Osteoblast (primary cell): ENCODE data around the gene IGSF22. TPM values are rescaled to one million over a fixed set of nuclear protein-coding genes. Genes with fewer than 3 reads are reported as not detected.

Source experiments
- DNase-seq: peaks from one replicate; pipeline ENCODE4 v3.0.0; 2011; ENCODE audit warnings: low spot score, mixed read lengths; ENCODE audit not compliant: insufficient read length; ENCODE audit errors: missing footprints
- H2AFZ ChIP-seq: 2 replicates; pipeline ENCODE4 v1.6.0; 2011; ENCODE audit warnings: mild to moderate bottlenecking, low read length
- H3K27ac ChIP-seq: 2 replicates; pipeline ENCODE4 v1.5.1; 2011; ENCODE audit warnings: mild to moderate bottlenecking, low read depth, low read length, moderate library complexity
- H3K27me3 ChIP-seq: 2 replicates; pipeline ENCODE4 v1.6.0; 2012; ENCODE audit warnings: mild to moderate bottlenecking, control low read depth, inconsistent platforms, low read length, moderate library complexity; ENCODE audit not compliant: insufficient read depth
- H3K36me3 ChIP-seq: 2 replicates; pipeline ENCODE4 v1.5.1; 2011; ENCODE audit warnings: mild to moderate bottlenecking, low read length, control low read depth, moderate library complexity; ENCODE audit not compliant: insufficient read depth
- H3K4me1 ChIP-seq: 2 replicates; pipeline ENCODE4 v1.5.1; 2011; ENCODE audit warnings: mild to moderate bottlenecking, low read length, control low read depth, moderate library complexity; ENCODE audit not compliant: insufficient read depth
- H3K4me2 ChIP-seq: 2 replicates; pipeline ENCODE4 v1.6.0; 2011; ENCODE audit warnings: mild to moderate bottlenecking, low read length; ENCODE audit not compliant: insufficient read depth
- H3K4me3 ChIP-seq: fragments of 200-600 bp; sonication (generic); 3 replicates; pipeline ENCODE4 v1.5.1; 2012; ENCODE audit warnings: mild to moderate bottlenecking, low read length, inconsistent platforms; ENCODE audit not compliant: insufficient read depth
- H3K79me2 ChIP-seq: 2 replicates; pipeline ENCODE4 v1.6.0; 2012; ENCODE audit warnings: mild to moderate bottlenecking, low read length, control low read depth, inconsistent platforms; ENCODE audit not compliant: insufficient read depth
- H3K9me3 ChIP-seq: 2 replicates; pipeline ENCODE4 v1.5.1; 2011; ENCODE audit warnings: low read depth, low read length, control low read depth
- H4K20me1 ChIP-seq: 2 replicates; pipeline ENCODE4 v1.6.0; 2012; ENCODE audit warnings: mild to moderate bottlenecking, low read length, control low read depth; ENCODE audit not compliant: insufficient read depth
- total RNA-seq: library from RNA; depleted of rRNA; stranded (reverse); fragments of >200 nt; gene quantifications from 2 replicates; pipeline ENCODE4 v1.2.3, GENCODE V29; 2012
- TF ChIP-seq, protein P1 (sequence below): IDR thresholded peaks from 2 replicates; pipeline ENCODE4 v1.5.1; 2011; ENCODE audit warnings: mild to moderate bottlenecking, low read depth, low read length, moderate library complexity; ENCODE audit errors: extremely low read depth

The IGSF22 gene
- total RNA-seq, 1 donor, result not detected

GRCh38 chr11:18701614-18702216 is 24.3 kb downstream of the IGSF22 start:
- Histone ChIP-seq H3K36me3 (no peaks in the 10 kb centered on the region), H3K79me2 (no peaks in the 10 kb centered on the region), H3K4me1 (peaks cover 20% of the 10 kb centered on the region), H3K27ac (no peak overlapping the region), H3K4me3 (no peak overlapping the region), H3K27me3 (peaks cover 27% of the 10 kb centered on the region), H2AFZ (no peak overlapping the region), H3K9me3 (no peaks in the 10 kb centered on the region), H4K20me1 (no peaks in the 10 kb centered on the region), H3K4me2 (no peak overlapping the region)
- DNase-seq, result no peak
- TF ChIP-seq, protein P1, sequence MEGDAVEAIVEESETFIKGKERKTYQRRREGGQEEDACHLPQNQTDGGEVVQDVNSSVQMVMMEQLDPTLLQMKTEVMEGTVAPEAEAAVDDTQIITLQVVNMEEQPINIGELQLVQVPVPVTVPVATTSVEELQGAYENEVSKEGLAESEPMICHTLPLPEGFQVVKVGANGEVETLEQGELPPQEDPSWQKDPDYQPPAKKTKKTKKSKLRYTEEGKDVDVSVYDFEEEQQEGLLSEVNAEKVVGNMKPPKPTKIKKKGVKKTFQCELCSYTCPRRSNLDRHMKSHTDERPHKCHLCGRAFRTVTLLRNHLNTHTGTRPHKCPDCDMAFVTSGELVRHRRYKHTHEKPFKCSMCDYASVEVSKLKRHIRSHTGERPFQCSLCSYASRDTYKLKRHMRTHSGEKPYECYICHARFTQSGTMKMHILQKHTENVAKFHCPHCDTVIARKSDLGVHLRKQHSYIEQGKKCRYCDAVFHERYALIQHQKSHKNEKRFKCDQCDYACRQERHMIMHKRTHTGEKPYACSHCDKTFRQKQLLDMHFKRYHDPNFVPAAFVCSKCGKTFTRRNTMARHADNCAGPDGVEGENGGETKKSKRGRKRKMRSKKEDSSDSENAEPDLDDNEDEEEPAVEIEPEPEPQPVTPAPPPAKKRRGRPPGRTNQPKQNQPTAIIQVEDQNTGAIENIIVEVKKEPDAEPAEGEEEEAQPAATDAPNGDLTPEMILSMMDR, result no peak

GRCh38 chr11:18700872-18701271 is 25.1 kb downstream of the IGSF22 start:
- Histone ChIP-seq H3K36me3 (no peaks in the 10 kb centered on the region), H2AFZ (no peak overlapping the region), H3K79me2 (no peaks in the 10 kb centered on the region), H4K20me1 (no peaks in the 10 kb centered on the region), H3K27ac (no peak overlapping the region), H3K4me2 (no peak overlapping the region), H3K27me3 (peaks cover 22% of the 10 kb centered on the region), H3K9me3 (no peaks in the 10 kb centered on the region), H3K4me3 (no peak overlapping the region), H3K4me1 (peaks cover 20% of the 10 kb centered on the region)
- TF ChIP-seq, protein P1, result no peak
- DNase-seq, result no peak

DNA sequence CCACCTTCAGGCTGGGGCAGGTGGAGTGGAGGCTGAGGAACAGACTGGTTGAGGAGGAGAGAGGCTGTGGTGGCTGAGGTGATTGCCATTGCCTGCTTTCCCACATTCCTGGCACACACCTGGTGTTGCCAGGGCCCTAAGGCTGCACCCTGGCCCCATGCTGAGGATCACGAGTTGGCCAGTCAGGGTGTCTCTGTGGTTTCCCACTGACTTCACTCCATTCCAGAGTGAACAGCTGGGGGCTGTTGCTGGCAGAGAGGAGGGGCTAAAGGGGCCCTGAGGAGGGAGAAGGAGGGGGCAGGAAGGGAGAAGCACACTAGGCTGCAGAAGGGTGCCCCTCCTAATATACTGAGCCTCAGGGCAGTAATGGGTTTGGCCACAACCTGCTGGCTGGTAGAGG is 25.6 kb downstream of the IGSF22 start:
- Histone ChIP-seq H3K27me3 (peaks cover 17% of the 10 kb centered on the region), H3K79me2 (no peaks in the 10 kb centered on the region), H4K20me1 (no peaks in the 10 kb centered on the region), H3K27ac (no peak overlapping the region), H2AFZ (no peak overlapping the region), H3K9me3 (no peaks in the 10 kb centered on the region), H3K4me3 (no peak overlapping the region), H3K4me1 (peaks cover 15% of the 10 kb centered on the region), H3K4me2 (no peak overlapping the region), H3K36me3 (no peaks in the 10 kb centered on the region)
- TF ChIP-seq, protein P1, result no peak
- no peak for DNase-seq

- peaks cover 13% of the 10 kb centered on the region for H3K27me3 ChIP-seq
- H3K36me3 ChIP-seq, result no peaks in the 10 kb centered on the region
- TF ChIP-seq, protein P1, result no peak
- peaks cover 14% of the 10 kb centered on the region for H3K4me1 ChIP-seq
- H3K9me3 ChIP-seq, result no peaks in the 10 kb centered on the region
- no peaks in the 10 kb centered on the region for H4K20me1 ChIP-seq
- no peak overlapping the region for H2AFZ ChIP-seq
- no peaks in the 10 kb centered on the region for H3K79me2 ChIP-seq
- no peak overlapping the region for H3K27ac ChIP-seq
- no peak for DNase-seq
- H3K4me2 ChIP-seq, result peak overlapping the region; percentile 91
- H3K4me3 ChIP-seq, result no peak overlapping the region
Measured at GRCh38 chr11:18699848-18700261, 26.1 kb downstream of the IGSF22 start.
